Mesothelial cell of epicardium (in vitro differentiated cells): ENCODE results near the gene BEST2. TPM values are rescaled to one million over a fixed set of nuclear protein-coding genes. Genes with fewer than 3 reads are reported as not detected.

Source experiments
- DNase-seq, 2 experiments: peaks; one replicate each; pipeline ENCODE4 v3.0.0; 2021; ENCODE audit warnings: low spot score in 2 of 2; ENCODE audit not compliant: unreplicated experiment in 2 of 2
- H3K27ac Mint-ChIP-seq: 2 replicates; pipeline ENCODE4 v1.8.0; 2021; ENCODE audit warnings: mixed read lengths
- H3K27me3 Mint-ChIP-seq: 2 replicates; pipeline ENCODE4 v1.8.0; 2021; ENCODE audit warnings: low read depth, mixed read lengths
- H3K36me3 Mint-ChIP-seq: 2 replicates; pipeline ENCODE4 v1.8.0; 2021; ENCODE audit warnings: mixed read lengths
- H3K4me1 Mint-ChIP-seq: 2 replicates; pipeline ENCODE4 v1.8.0; 2021; ENCODE audit warnings: mixed read lengths
- H3K4me3 Mint-ChIP-seq: 2 replicates; pipeline ENCODE4 v1.8.0; 2021; ENCODE audit warnings: mild to moderate bottlenecking, moderate library complexity, mixed read lengths
- H3K9me3 Mint-ChIP-seq: 2 replicates; pipeline ENCODE4 v1.8.0; 2021; ENCODE audit warnings: mixed read lengths
- total RNA-seq: library from RNA; stranded (reverse); gene quantifications from 3 replicates; pipeline ENCODE4 v1.2.1, GENCODE V29; 2021
- TF ChIP-seq, protein P1 (sequence below): fragments of 200-600 bp; sonication (generic); IDR thresholded peaks from one replicate; pipeline ENCODE4 v1.5.0; 2021; ENCODE audit warnings: antibody characterized with exemption; ENCODE audit not compliant: unreplicated experiment

BEST2 gene
- total RNA-seq, 1 donor from 2014 or later, result not detected

- Mint-ChIP-seq H3K27me3 (no peaks in the 10 kb centered on the region), H3K4me3 (peak overlapping the region; percentile 63), H3K27ac (no peak overlapping the region)
Measured at GRCh38 chr19:12766051-12766521, 14.5 kb downstream of the BEST2 start.

GRCh38 chr19:12767150-12767549 lies 15.6 kb downstream of the BEST2 start:
- H3K4me3 Mint-ChIP-seq, result no peak overlapping the region
- peaks cover 24% of the 10 kb centered on the region for H3K36me3 Mint-ChIP-seq
- no peak overlapping the region for H3K27ac Mint-ChIP-seq
- H3K9me3 Mint-ChIP-seq, result no peaks in the 10 kb centered on the region
- no peak for DNase-seq
- no peaks in the 10 kb centered on the region for H3K27me3 Mint-ChIP-seq
- H3K4me1 Mint-ChIP-seq, result no peaks in the 10 kb centered on the region
- TF ChIP-seq, protein P1, sequence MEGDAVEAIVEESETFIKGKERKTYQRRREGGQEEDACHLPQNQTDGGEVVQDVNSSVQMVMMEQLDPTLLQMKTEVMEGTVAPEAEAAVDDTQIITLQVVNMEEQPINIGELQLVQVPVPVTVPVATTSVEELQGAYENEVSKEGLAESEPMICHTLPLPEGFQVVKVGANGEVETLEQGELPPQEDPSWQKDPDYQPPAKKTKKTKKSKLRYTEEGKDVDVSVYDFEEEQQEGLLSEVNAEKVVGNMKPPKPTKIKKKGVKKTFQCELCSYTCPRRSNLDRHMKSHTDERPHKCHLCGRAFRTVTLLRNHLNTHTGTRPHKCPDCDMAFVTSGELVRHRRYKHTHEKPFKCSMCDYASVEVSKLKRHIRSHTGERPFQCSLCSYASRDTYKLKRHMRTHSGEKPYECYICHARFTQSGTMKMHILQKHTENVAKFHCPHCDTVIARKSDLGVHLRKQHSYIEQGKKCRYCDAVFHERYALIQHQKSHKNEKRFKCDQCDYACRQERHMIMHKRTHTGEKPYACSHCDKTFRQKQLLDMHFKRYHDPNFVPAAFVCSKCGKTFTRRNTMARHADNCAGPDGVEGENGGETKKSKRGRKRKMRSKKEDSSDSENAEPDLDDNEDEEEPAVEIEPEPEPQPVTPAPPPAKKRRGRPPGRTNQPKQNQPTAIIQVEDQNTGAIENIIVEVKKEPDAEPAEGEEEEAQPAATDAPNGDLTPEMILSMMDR, result no peak

More at GRCh38 chr19:12766051-12766521, 14.5 kb downstream of the BEST2 start:
- TF ChIP-seq, protein P1, result peak; percentile 60
- H3K9me3 Mint-ChIP-seq, result no peaks in the 10 kb centered on the region
- peaks cover 29% of the 10 kb centered on the region for H3K36me3 Mint-ChIP-seq
- peak; percentile 73 to 81 for DNase-seq
- no peaks in the 10 kb centered on the region for H3K4me1 Mint-ChIP-seq

GRCh38 chr19:12767666-12768065 lies 16.1 kb downstream of the BEST2 start:
- TF ChIP-seq, protein P1, result no peak
- no peaks in the 10 kb centered on the region for H3K4me1 Mint-ChIP-seq
- H3K4me3 Mint-ChIP-seq, result no peak overlapping the region
- H3K27me3 Mint-ChIP-seq, result no peaks in the 10 kb centered on the region
- H3K36me3 Mint-ChIP-seq, result peaks cover 22% of the 10 kb centered on the region
- no peak for DNase-seq
- H3K27ac Mint-ChIP-seq, result no peak overlapping the region
- H3K9me3 Mint-ChIP-seq, result no peaks in the 10 kb centered on the region

DNA sequence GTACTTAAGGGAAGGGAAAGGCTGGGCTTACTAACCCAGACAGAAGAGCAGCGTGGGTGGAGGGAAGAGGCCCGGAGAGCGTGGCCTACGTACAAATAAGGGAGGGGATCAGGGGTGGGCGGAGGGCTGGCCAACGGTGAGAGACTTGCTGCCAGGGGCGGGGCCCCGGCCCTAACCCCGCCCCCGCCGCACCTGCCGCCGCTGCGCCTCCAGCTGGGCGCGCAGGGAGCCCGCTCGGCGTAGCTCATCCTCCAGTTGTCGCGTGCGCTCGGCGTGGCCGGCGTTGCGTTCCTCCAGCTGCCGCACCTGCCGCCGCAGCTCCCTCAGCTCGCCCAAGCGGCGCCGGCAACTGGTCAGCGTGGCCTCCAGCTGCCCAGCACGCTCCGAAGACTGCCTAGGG lies 18.1 kb downstream of the BEST2 start:
- no peak for DNase-seq
- H3K4me3 Mint-ChIP-seq, result no peak overlapping the region
- no peak overlapping the region for H3K27ac Mint-ChIP-seq
- no peaks in the 10 kb centered on the region for H3K9me3 Mint-ChIP-seq
- H3K4me1 Mint-ChIP-seq, result peaks cover 2% of the 10 kb centered on the region
- H3K36me3 Mint-ChIP-seq, result peaks cover 13% of the 10 kb centered on the region
- TF ChIP-seq, protein P1, result no peak
- no peaks in the 10 kb centered on the region for H3K27me3 Mint-ChIP-seq

DNA sequence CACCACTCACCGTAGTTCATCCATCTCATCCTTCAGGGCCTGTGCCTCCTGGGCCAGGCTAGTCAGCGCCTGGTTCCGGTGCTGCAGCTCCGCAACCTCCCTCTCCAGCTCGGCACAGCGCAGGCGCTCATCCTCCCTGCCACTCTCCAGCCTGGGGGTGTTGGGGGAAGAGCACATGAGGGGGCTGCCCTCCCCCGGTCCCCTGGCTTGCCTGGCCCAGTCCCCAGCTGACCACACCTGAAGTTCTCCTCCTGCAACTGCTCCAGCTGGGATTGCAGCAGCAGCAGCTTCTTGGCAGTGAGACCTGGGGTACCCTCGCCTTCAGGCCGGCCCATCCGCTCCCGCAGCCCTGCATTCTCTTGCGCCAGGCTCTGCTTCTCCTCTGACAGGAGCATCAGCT lies 19.3 kb downstream of the BEST2 start:
- TF ChIP-seq, protein P1, result no peak
- H3K4me3 Mint-ChIP-seq, result no peak overlapping the region

DNA sequence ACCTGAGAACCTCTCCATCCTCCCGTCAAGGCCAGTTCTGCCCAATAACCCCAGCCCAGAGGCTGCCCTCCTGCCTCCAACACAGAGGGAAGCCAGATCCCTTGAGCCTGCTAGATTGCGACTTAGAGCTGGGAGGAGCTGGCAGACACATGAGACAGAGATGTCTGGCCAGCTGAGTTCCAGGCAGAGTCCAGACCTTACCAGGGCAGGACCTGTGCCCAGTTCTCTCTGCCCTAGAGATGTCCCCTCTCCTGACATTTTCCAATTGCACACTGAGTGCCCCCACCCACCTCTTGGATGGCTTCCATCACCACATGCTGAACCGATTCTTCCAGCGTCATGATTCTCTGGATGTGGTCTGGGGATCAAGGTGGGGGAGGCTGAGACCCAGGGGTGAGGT lies 20.7 kb downstream of the BEST2 start:
- Mint-ChIP-seq H3K36me3 (peaks cover 2% of the 10 kb centered on the region), H3K4me1 (peaks cover 5% of the 10 kb centered on the region), H3K27me3 (no peaks in the 10 kb centered on the region), H3K4me3 (no peak overlapping the region), H3K27ac (no peak overlapping the region), H3K9me3 (no peaks in the 10 kb centered on the region)
- no peak for DNase-seq
- TF ChIP-seq, protein P1, result no peak

More for the DNA sequence above, 19.3 kb downstream of the BEST2 start:
- DNase-seq, result no peak
- Mint-ChIP-seq H3K27ac (no peak overlapping the region), H3K27me3 (no peaks in the 10 kb centered on the region), H3K9me3 (no peaks in the 10 kb centered on the region), H3K36me3 (peaks cover 6% of the 10 kb centered on the region), H3K4me1 (peaks cover 4% of the 10 kb centered on the region)
